Nephron progenitor cell (in vitro differentiated cells): Measurements from ENCODE around the gene MYD88.

ENCODE experiments used
- DNase-seq: peaks from one replicate; pipeline ENCODE4 v3.0.0; 2021
- H3K27ac Mint-ChIP-seq: 2 replicates; pipeline ENCODE4 v1.8.0; 2021; ENCODE audit warnings: mild to moderate bottlenecking, moderate library complexity, mixed read lengths
- H3K27me3 Mint-ChIP-seq: 2 replicates; pipeline ENCODE4 v1.8.0; 2021; ENCODE audit warnings: mild to moderate bottlenecking, low read depth, mixed read lengths; ENCODE audit not compliant: poor library complexity
- H3K36me3 Mint-ChIP-seq: 2 replicates; pipeline ENCODE4 v1.8.0; 2021; ENCODE audit warnings: low read depth, mixed read lengths
- H3K4me1 Mint-ChIP-seq: 2 replicates; pipeline ENCODE4 v1.8.0; 2021; ENCODE audit warnings: mixed read lengths
- H3K4me3 Mint-ChIP-seq: 2 replicates; pipeline ENCODE4 v1.8.0; 2021; ENCODE audit warnings: mild to moderate bottlenecking, moderate library complexity, mixed read lengths
- H3K9me3 Mint-ChIP-seq: 2 replicates; pipeline ENCODE4 v1.8.0; 2021; ENCODE audit warnings: mild to moderate bottlenecking, moderate library complexity, mixed read lengths
- TF ChIP-seq, protein P1 (sequence below): fragments of 200-600 bp; sonication (generic); IDR thresholded peaks from 2 replicates; pipeline ENCODE4 v1.5.0; 2021; ENCODE audit warnings: antibody characterized with exemption

The MYD88 gene

DNA sequence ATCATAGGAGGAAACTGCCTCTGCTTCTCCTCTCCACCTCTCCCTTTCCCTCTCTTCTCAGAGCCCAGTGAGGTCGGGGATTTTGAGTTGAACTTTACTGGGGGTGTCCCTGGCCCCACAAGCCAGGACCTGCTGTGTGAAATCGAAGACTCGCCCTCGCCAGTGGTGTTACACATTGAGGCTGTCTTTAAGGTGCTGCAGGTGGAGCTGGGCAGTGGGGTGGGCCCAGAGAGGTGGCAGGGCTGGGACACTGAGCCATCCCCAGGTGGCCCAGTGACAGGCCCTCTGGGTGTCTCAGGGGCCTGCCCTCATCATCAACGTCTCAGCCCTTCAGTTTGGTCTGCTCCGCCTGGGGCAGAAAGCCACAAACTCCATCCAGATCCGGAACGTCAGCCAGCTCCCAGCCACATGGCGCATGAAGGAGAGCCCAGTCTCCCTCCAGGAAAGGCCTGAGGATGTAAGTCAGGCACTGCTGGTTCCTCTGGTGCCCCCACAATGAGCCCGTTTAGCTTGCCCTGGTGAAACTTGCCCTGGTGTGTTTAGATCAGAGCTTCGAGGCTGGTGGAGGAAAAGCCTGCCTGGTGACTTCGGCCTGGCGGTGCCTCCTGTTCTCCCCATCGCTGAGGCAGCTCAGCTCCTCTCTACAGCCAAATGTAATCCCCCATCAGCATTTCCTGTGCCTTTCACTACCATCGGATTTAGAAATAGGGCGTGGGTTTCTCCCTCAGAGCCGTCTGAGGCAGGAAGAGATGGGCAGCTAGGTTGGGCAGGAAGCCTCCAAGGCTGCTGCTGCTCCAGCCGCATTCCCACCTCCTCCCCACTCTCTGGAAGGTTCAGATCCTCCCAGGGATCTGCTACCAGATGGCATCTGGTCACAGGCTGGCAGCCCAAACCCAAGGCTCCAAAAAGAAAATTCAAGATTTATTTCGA lies 40.8 kb upstream of the MYD88 start:
- no peak overlapping the region for H3K4me3 Mint-ChIP-seq
- peaks cover 23% of the 10 kb centered on the region for H3K4me1 Mint-ChIP-seq
- no peak overlapping the region for H3K27ac Mint-ChIP-seq
- H3K9me3 Mint-ChIP-seq = no peaks in the 10 kb centered on the region
- no peak for DNase-seq
- H3K27me3 Mint-ChIP-seq = peaks cover 32% of the 10 kb centered on the region
- no peaks in the 10 kb centered on the region for H3K36me3 Mint-ChIP-seq
- TF ChIP-seq, protein P1, sequence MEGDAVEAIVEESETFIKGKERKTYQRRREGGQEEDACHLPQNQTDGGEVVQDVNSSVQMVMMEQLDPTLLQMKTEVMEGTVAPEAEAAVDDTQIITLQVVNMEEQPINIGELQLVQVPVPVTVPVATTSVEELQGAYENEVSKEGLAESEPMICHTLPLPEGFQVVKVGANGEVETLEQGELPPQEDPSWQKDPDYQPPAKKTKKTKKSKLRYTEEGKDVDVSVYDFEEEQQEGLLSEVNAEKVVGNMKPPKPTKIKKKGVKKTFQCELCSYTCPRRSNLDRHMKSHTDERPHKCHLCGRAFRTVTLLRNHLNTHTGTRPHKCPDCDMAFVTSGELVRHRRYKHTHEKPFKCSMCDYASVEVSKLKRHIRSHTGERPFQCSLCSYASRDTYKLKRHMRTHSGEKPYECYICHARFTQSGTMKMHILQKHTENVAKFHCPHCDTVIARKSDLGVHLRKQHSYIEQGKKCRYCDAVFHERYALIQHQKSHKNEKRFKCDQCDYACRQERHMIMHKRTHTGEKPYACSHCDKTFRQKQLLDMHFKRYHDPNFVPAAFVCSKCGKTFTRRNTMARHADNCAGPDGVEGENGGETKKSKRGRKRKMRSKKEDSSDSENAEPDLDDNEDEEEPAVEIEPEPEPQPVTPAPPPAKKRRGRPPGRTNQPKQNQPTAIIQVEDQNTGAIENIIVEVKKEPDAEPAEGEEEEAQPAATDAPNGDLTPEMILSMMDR = no peak

DNA sequence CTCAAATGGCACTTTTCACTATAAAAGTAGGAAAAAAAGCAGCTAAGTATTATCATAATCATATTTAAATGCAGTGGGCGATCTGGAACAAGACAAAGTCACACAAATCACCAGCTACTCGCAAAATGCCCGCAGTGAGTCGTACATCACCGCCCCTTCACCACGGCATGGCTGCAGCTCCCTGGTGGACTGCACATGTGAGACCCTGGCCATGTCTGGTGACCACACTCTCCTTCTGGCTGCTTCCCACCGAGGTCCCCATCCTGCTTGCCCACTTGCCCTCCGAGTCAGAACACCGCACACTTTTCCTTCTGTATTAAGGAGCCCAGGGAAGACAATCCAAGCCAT lies 40.1 kb upstream of the MYD88 start:
- peaks cover 23% of the 10 kb centered on the region for H3K4me1 Mint-ChIP-seq
- no peaks in the 10 kb centered on the region for H3K36me3 Mint-ChIP-seq
- no peak overlapping the region for H3K4me3 Mint-ChIP-seq
- no peak overlapping the region for H3K27ac Mint-ChIP-seq
- H3K27me3 Mint-ChIP-seq = peaks cover 26% of the 10 kb centered on the region
- no peaks in the 10 kb centered on the region for H3K9me3 Mint-ChIP-seq
- TF ChIP-seq, protein P1 = no peak
- DNase-seq = no peak

DNA sequence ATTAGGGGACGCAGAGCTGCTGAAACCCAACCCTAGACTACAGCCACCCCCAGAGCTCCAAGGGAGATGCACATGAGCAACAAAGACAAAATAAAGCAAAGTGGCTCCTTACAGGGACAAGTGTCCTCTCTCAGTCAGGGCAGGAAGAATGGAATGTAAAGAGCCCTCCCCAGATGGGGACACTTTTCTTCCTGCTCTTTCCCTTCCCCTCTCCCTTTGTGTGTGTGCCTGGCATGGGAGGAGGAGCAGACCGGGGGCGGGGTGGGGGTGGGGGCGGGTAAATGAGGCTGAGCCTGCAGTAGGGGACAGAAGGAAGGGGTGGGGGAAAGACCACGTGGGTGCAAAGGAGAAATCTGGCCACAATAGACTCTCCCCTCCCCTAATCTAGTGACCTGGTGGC lies 38.9 kb upstream of the MYD88 start:
- H3K4me1 Mint-ChIP-seq = peaks cover 23% of the 10 kb centered on the region
- H3K36me3 Mint-ChIP-seq = no peaks in the 10 kb centered on the region
- H3K27ac Mint-ChIP-seq = no peak overlapping the region
- DNase-seq = no peak
- H3K4me3 Mint-ChIP-seq = no peak overlapping the region
- H3K9me3 Mint-ChIP-seq = peaks cover 5% of the 10 kb centered on the region
- TF ChIP-seq, protein P1 = no peak
- H3K27me3 Mint-ChIP-seq = peaks cover 16% of the 10 kb centered on the region

DNA sequence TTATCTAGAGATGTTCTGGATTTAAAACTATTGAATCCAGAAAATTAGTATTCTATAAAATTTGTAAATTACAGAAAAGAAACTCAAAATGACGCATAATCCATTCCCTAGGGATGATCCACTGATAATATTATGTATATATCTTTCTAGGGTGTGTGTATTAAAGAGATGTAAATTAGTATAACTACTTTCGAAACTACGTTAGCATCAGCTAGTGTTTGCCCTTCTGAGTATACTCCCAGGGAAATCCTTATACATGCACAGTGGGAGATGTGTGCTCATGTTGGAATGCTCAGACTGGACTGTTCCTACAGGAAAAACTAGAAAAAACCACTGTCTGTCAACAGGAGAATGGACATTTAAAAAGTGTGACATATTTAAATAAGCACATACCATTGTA lies 38.0 kb upstream of the MYD88 start:
- Mint-ChIP-seq H3K4me3 (no peak overlapping the region), H3K27me3 (peaks cover 17% of the 10 kb centered on the region), H3K36me3 (no peaks in the 10 kb centered on the region), H3K9me3 (peaks cover 15% of the 10 kb centered on the region), H3K27ac (no peak overlapping the region), H3K4me1 (peaks cover 23% of the 10 kb centered on the region)
- DNase-seq = no peak
- TF ChIP-seq, protein P1 = no peak

DNA sequence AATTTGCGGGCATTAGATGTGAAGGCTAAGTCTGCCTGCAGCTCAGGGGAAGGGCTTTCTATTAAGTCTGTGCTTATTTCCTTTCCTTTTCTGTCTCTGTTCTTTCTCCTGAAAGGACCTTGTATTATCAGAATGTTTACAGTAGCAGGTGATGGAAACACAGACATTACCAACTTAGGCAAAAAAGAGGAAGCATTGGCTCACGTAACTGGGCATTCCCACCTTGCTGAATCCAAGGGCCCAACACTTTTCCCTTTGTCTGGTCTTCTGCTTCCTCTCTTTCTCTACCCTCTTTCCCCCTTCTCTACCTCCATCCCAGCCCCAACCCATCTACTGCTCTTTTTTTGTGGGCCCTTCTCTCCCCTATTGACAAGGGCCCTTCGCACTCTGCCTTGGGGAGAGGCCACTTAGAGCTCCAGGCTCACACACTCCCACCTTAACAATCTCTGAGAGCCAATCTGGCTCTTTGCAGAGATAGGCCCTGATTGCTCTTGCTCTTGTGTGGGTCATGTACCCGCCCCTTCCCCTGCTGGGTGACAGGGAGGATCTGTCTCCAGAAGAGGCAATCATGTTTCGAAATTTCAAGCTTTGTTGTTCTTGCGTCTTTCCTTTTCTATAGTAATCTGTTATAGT lies 36.5 kb upstream of the MYD88 start:
- Mint-ChIP-seq H3K27ac (no peak overlapping the region), H3K4me3 (no peak overlapping the region), H3K36me3 (no peaks in the 10 kb centered on the region), H3K27me3 (peaks cover 17% of the 10 kb centered on the region), H3K4me1 (peaks cover 23% of the 10 kb centered on the region), H3K9me3 (peaks cover 21% of the 10 kb centered on the region)
- DNase-seq = no peak
- TF ChIP-seq, protein P1 = no peak
